HCT116 (cell line): ENCODE results near the gene TMPRSS3.

Source experiments
- EZH2phosphoT487 ChIP-seq: fragments of 200-600 bp; IDR thresholded peaks from 2 replicates; pipeline ENCODE4 v1.6.1; 2018; ENCODE audit warnings: antibody characterized with exemption, borderline replicate concordance
- POLR2A ChIP-seq: IDR thresholded peaks from 2 replicates; pipeline ENCODE4 v1.7.0; 2011; ENCODE audit warnings: borderline replicate concordance; ENCODE audit not compliant: insufficient read depth, insufficient read length; ENCODE audit errors: extremely low read depth
- POLR2AphosphoS5 ChIP-seq: IDR thresholded peaks from 2 replicates; pipeline ENCODE4 v1.6.1; 2011; ENCODE audit warnings: mild to moderate bottlenecking, low read depth, low read length, moderate library complexity
- SP1 ChIP-seq: IDR thresholded peaks from 2 replicates; pipeline ENCODE4 v1.6.1; 2012; ENCODE audit warnings: low read depth
- TF ChIP-seq, protein P1 (sequence below), 3 experiments: fragments of 200-600 bp in 1 of 3; sonication (generic) in 1 of 3; IDR thresholded peaks in 2 of 3; conservative IDR thresholded peaks in 1 of 3; 2 replicates each; pipeline ENCODE4 v1.5.1; 2012 to 2017; ENCODE audit warnings: low read depth in 2 of 3, low read length in 2 of 3, antibody characterized with exemption in 1 of 3, borderline replicate concordance in 1 of 3, control low read depth in 1 of 3, mild to moderate bottlenecking in 1 of 3, mixed read lengths in 1 of 3, mixed run types in 1 of 3, moderate library complexity in 1 of 3; ENCODE audit not compliant: insufficient read depth in 1 of 3

DNA sequence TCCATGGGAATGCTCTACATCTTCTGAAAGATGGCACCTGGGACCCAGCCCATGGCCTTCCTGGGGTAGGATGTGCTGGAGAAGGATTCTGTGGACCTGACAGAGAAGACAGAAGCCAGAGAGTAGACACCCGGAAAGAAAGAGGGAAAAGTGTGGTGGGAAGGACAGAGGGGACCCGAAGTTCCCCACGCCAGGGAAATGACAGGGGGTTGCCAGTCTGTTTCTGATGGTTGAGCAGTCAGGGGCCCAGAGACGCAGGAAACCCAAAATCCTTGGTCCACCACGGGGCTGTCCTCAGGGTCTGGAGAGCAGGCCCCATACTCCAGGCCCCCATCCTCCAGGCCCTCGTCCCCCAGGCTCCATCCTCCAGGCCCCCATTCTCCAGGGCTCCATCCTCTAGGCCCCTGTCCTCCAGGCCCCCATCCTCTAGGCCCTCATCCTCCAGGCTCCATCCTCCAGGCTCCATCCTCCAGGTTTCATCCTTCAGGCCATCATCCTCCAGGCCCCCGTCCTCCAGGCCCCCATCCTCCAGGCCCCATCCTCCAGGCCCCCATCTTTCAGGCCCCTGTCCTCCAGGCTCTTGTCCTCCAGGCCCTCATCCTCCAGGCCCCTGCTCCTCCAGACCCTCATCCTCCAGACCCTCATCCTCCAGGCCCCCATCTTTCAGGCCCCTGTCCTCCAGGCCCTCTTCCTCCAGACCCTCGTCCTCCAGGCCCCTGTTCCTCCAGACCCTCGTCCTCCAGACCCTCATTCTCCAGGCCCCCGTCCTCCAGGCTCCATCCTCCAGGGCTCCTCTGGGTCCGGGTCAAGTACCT, 44.0 kb downstream of the TMPRSS3 start:
- TF ChIP-seq POLR2A (no peak), POLR2AphosphoS5 (no peak), SP1 (no peak), EZH2phosphoT487 (no peak)
- TF ChIP-seq, protein P1, sequence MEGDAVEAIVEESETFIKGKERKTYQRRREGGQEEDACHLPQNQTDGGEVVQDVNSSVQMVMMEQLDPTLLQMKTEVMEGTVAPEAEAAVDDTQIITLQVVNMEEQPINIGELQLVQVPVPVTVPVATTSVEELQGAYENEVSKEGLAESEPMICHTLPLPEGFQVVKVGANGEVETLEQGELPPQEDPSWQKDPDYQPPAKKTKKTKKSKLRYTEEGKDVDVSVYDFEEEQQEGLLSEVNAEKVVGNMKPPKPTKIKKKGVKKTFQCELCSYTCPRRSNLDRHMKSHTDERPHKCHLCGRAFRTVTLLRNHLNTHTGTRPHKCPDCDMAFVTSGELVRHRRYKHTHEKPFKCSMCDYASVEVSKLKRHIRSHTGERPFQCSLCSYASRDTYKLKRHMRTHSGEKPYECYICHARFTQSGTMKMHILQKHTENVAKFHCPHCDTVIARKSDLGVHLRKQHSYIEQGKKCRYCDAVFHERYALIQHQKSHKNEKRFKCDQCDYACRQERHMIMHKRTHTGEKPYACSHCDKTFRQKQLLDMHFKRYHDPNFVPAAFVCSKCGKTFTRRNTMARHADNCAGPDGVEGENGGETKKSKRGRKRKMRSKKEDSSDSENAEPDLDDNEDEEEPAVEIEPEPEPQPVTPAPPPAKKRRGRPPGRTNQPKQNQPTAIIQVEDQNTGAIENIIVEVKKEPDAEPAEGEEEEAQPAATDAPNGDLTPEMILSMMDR (IDR thresholded peaks at IDR 0.05 in 2 of 3, conservative IDR thresholded peaks at IDR 0.05 in 1 of 3; ENCODE audit: borderline replicate concordance in 1 of 3, insufficient read depth in 1 of 3, low read depth in 2 of 3, low read length in 2 of 3): no peak
